ENCODE data around the gene ACIN1.

DNA sequence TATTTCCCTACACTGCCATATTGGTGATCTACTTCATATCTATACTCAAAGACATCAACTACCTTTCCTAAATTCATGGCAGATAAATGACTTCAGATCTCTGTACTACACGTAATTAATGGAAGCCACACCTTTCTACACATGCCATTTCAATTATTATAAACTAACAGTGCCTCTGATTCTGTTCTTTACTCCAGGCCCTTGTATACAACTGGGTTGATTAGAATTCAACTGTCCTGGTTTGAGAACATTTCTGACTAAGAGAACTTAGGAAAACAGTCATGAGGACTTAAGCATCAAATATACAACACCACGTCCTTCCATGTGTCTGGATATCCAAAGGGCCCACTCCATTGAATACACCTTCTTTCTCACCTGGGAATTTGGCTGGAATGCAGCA, 1.8 kb downstream of the ACIN1 start:
- TF ChIP-seq, protein P1, sequence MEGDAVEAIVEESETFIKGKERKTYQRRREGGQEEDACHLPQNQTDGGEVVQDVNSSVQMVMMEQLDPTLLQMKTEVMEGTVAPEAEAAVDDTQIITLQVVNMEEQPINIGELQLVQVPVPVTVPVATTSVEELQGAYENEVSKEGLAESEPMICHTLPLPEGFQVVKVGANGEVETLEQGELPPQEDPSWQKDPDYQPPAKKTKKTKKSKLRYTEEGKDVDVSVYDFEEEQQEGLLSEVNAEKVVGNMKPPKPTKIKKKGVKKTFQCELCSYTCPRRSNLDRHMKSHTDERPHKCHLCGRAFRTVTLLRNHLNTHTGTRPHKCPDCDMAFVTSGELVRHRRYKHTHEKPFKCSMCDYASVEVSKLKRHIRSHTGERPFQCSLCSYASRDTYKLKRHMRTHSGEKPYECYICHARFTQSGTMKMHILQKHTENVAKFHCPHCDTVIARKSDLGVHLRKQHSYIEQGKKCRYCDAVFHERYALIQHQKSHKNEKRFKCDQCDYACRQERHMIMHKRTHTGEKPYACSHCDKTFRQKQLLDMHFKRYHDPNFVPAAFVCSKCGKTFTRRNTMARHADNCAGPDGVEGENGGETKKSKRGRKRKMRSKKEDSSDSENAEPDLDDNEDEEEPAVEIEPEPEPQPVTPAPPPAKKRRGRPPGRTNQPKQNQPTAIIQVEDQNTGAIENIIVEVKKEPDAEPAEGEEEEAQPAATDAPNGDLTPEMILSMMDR (conservative IDR thresholded peaks at IDR 0.05) = no peak
- no peak for TF ChIP-seq ZFX (IDR thresholded peaks at IDR 0.05)

All from C4-2B (cell line).